B cell (primary cell): ENCODE measurements around the gene CNBP. TPM values are rescaled to one million over a fixed set of nuclear protein-coding genes. Genes with fewer than 3 reads are reported as not detected.

Experiments
- ATAC-seq: fragments of 200-7000 bp; cut with Tn5 transposase; one replicate; pipeline ENCODE4 v1.10.0; 2021; ENCODE audit warnings: low read depth, mild to moderate bottlenecking, moderate number of reproducible peaks, moderate library complexity
- CTCF ChIA-PET: fragments of 350-600 bp; sonication (Branson Sonifier 250); formaldehyde crosslinking; loops from one replicate; lab custom pipeline; 2021; ENCODE audit warnings: antibody characterized with exemption, inconsistent platforms; lab: Charles Lee
- POLR2A ChIA-PET: fragments of 350-600 bp; sonication (Branson Sonifier 250); formaldehyde crosslinking; loops from one replicate; lab custom pipeline; 2021; ENCODE audit warnings: antibody characterized with exemption; lab: Charles Lee
- DNase-seq: peaks from one replicate; pipeline ENCODE4 v3.0.0; 2013
- H2AFZ ChIP-seq: 2 replicates; pipeline ENCODE4 v1.6.1; 2012; ENCODE audit warnings: mild to moderate bottlenecking, low read depth, low read length; ENCODE audit not compliant: insufficient read depth, poor library complexity, severe bottlenecking
- H3K27ac ChIP-seq, 2 donors: 1 replicate in 1 of 2; 2 replicates in 1 of 2; pipeline ENCODE4 v1.5.1; 2012 to 2013; ENCODE audit warnings: low read length in 2 of 2, mild to moderate bottlenecking in 2 of 2, moderate library complexity in 1 of 2
- H3K27me3 ChIP-seq, 4 experiments: fragments of 200-600 bp in 1 of 4; sonication (generic) in 1 of 4; replicated peaks in 1 of 4; 1 replicate in 2 of 4; 2 replicates in 2 of 4; pipeline versions ENCODE4 v1.6.1 to v1.7.0; 2013 to 2016; ENCODE audit warnings: low read length in 3 of 4, mild to moderate bottlenecking in 2 of 4, mixed read lengths in 1 of 4, moderate library complexity in 1 of 4; ENCODE audit not compliant: insufficient read depth in 4 of 4, control insufficient read depth in 3 of 4; ENCODE audit errors: control extremely low read depth in 1 of 4
- H3K36me3 ChIP-seq, 2 experiments: replicated peaks in 1 of 2; 1 replicate in 1 of 2; 2 replicates in 1 of 2; pipeline versions ENCODE4 v1.6.1 to v1.7.1; 2013; ENCODE audit warnings: low read length in 1 of 2; ENCODE audit not compliant: insufficient read depth in 2 of 2, control insufficient read depth in 1 of 2; ENCODE audit errors: control extremely low read depth in 1 of 2, extremely low read depth in 1 of 2
- H3K4me1 ChIP-seq, 2 donors: fragments of 200-600 bp in 1 of 2; sonication (generic) in 1 of 2; 1 replicate in 1 of 2; 2 replicates in 1 of 2; pipeline versions ENCODE4 v1.5.1 to v1.6.1; 2013 to 2017; ENCODE audit warnings: low read length in 2 of 2; ENCODE audit not compliant: control insufficient read depth in 2 of 2, insufficient read depth in 2 of 2
- H3K4me2 ChIP-seq: replicated peaks from 2 replicates; pipeline ENCODE3; 2012; ENCODE audit warnings: mild to moderate bottlenecking, low read depth, low read length; ENCODE audit not compliant: poor library complexity, severe bottlenecking
- H3K4me3 ChIP-seq, 5 experiments: fragments of 200-600 bp in 1 of 5; sonication (generic) in 1 of 5; 1 replicate in 3 of 5; 2 replicates in 2 of 5; pipeline versions ENCODE4 v1.5.1 to v1.7.0; 2011 to 2016; ENCODE audit warnings: low read length in 4 of 5, mild to moderate bottlenecking in 4 of 5, low read depth in 2 of 5, control low read depth in 1 of 5, moderate library complexity in 1 of 5; ENCODE audit not compliant: insufficient read depth in 1 of 5; ENCODE audit errors: control extremely low read depth in 1 of 5, extremely low read depth in 1 of 5
- H3K79me2 ChIP-seq: fragments of 200-600 bp; sonication (generic); one replicate; pipeline ENCODE4 v1.6.0; 2016; ENCODE audit warnings: low read length; ENCODE audit not compliant: control insufficient read depth, insufficient read depth
- H3K9ac ChIP-seq: fragments of 200-600 bp; sonication (generic); 2 replicates; pipeline ENCODE4 v1.6.1; 2017; ENCODE audit warnings: mild to moderate bottlenecking, low read length, moderate library complexity
- H3K9me3 ChIP-seq, 3 donors: one replicate each; pipeline versions ENCODE4 v1.6.1 to v1.7.1; 2013; ENCODE audit warnings: low read length in 2 of 3; ENCODE audit not compliant: control insufficient read depth in 2 of 3, insufficient read depth in 1 of 3; ENCODE audit errors: control extremely low read depth in 1 of 3
- H4K20me1 ChIP-seq: 2 replicates; pipeline ENCODE4 v1.6.0; 2012; ENCODE audit warnings: mild to moderate bottlenecking, low read length; ENCODE audit not compliant: insufficient read depth, control insufficient read depth, poor library complexity, severe bottlenecking
- H3K27ac Mint-ChIP-seq: one replicate; pipeline ENCODE4 v1.8.0; 2021; ENCODE audit warnings: mixed read lengths
- H3K27me3 Mint-ChIP-seq: one replicate; pipeline ENCODE4 v1.8.0; 2021; ENCODE audit warnings: mixed read lengths
- H3K4me1 Mint-ChIP-seq: one replicate; pipeline ENCODE4 v1.8.0; 2021; ENCODE audit warnings: mixed read lengths
- H3K4me3 Mint-ChIP-seq: one replicate; pipeline ENCODE4 v1.8.0; 2021; ENCODE audit warnings: mixed read lengths
- H3K9me3 Mint-ChIP-seq: one replicate; pipeline ENCODE4 v1.8.0; 2022; ENCODE audit warnings: mixed read lengths; ENCODE audit not compliant: insufficient read depth
- CTCF ChIP-seq: fragments of 200-600 bp; IDR thresholded peaks from one replicate; pipeline ENCODE4 v1.8.0; 2022; ENCODE audit warnings: antibody characterized with exemption, mild to moderate bottlenecking
- EZH2 ChIP-seq: IDR thresholded peaks from 2 replicates; pipeline ENCODE4 v1.6.1; 2012; ENCODE audit warnings: borderline replicate concordance, low read depth, mild to moderate bottlenecking, moderate library complexity, low read length; ENCODE audit not compliant: insufficient read depth, poor library complexity, severe bottlenecking
- WGBS: methylation state at CpG from one replicate; pipeline ENCODE4 v1.1.5; 2013; ENCODE audit warnings: missing lambda C conversion rate; ENCODE audit not compliant: insufficient coverage; 5-methylcytosine and 5-hydroxymethylcytosine counted together
- intact Hi-C: fragments of 100-400 bp; cut with micrococcal nuclease; formaldehyde crosslinking; loops from one replicate; pipeline ENCODE4 v1.10.0; 2022
- polyA plus RNA-seq: library from polyadenylated mRNA; depleted of rRNA; stranded (reverse); fragments of >200 nt; gene quantifications from 2 replicates; pipeline ENCODE4 v1.2.3, GENCODE V29; 2012
- total RNA-seq, 2 donors: library from RNA; stranded (reverse); fragments of 120-200 nt in 1 of 2; gene quantifications; 1 replicate in 1 of 2; 2 replicates in 1 of 2; pipeline versions ENCODE4 v1.2.3 to v1.2.4, GENCODE V29; 2013 to 2022

Gene CNBP
- total and polyA plus RNA-seq, 2 donors (not counting 1 experiment from before 2014, with no cell fraction given) = 167 to 304 TPM

- no peaks in the 10 kb centered on the region for H3K27me3 Mint-ChIP-seq
- H3K9ac ChIP-seq = no peak overlapping the region
- CTCF ChIA-PET = interaction anchor here (0.5 to 11.3 kb wide), 4 partner anchors 8 to 259 kb away, joined by 3 to 98 read pairs (median 4); no protein-coding TSS in a partner anchor
Observed at GRCh38 chr3:129228891-129229585, 45.3 kb upstream of the CNBP start.

More at GRCh38 chr3:129228891-129229585, 45.3 kb upstream of the CNBP start:
- H3K79me2 ChIP-seq = no peaks in the 10 kb centered on the region
- peaks cover 15 to 34% of the 10 kb centered on the region in 2 donors for H3K4me1 ChIP-seq
- no peak for TF ChIP-seq EZH2
- TF ChIP-seq CTCF = no peak
- H3K27me3 ChIP-seq = no peaks in the 10 kb centered on the region
- no peak overlapping the region for H3K4me2 ChIP-seq
- peaks cover 50% of the 10 kb centered on the region for H3K4me1 Mint-ChIP-seq
- no peak overlapping the region for H3K4me3 ChIP-seq
- 81% methylated on average over 10 of the region's 11 CpGs for WGBS
- H3K9me3 ChIP-seq = no peaks in the 10 kb centered on the region
- no peaks in the 10 kb centered on the region for H3K36me3 ChIP-seq
- intact Hi-C loops = no loop called here
- DNase-seq = no peak
- H4K20me1 ChIP-seq = no peaks in the 10 kb centered on the region
- ATAC-seq = no peak
- H3K4me3 Mint-ChIP-seq = no peak overlapping the region
- POLR2A ChIA-PET = no interaction called here
- no peak overlapping the region for H3K27ac ChIP-seq
- H3K9me3 Mint-ChIP-seq = peaks cover 4% of the 10 kb centered on the region
- no peak overlapping the region for H2AFZ ChIP-seq
- H3K27ac Mint-ChIP-seq = no peak overlapping the region
